H1 (cell line): ENCODE measurements around the gene ZFAND3. TPM values are rescaled to one million over a fixed set of nuclear protein-coding genes. Genes with fewer than 3 reads are reported as not detected.

Experiments
- POLR2AphosphoS5 ChIP-seq: IDR thresholded peaks from 2 replicates; pipeline ENCODE4 v1.6.1; 2011; ENCODE audit warnings: low read depth, low read length
- SIN3A ChIP-seq, 2 experiments: IDR thresholded peaks in 1 of 2; conservative IDR thresholded peaks in 1 of 2; 2 replicates each; pipeline ENCODE4 v1.6.1; 2011 to 2012; ENCODE audit warnings: low read length in 2 of 2, improper control_type of control experiment in 1 of 2, low read depth in 1 of 2, mild to moderate bottlenecking in 1 of 2
- YY1 ChIP-seq: IDR thresholded peaks from 2 replicates; pipeline ENCODE4 v1.6.1; 2011; ENCODE audit warnings: low read depth, mild to moderate bottlenecking, low read length
- polyA plus RNA-seq, 7 experiments: library from polyadenylated mRNA; depleted of rRNA in 3 of 7; stranded (reverse) in 5 of 7; unstranded in 2 of 7; fragments of >200 nt in 5 of 7; fragments of 200-250 nt in 2 of 7; gene quantifications; 1 replicate in 5 of 7; 2 replicates in 1 of 7; 4 replicates in 1 of 7; pipeline versions ENCODE4 v1.2.1 to v1.2.3, GENCODE V29; 2011 to 2013; ENCODE audit warnings: missing spikeins in 2 of 7, mixed read lengths in 2 of 7
- total RNA-seq: library from RNA; stranded (reverse); fragmentation: NEBNext Ultra II Directional; extraction: Animal tissue kit (Norgen Biotek cat#: 25700); gene quantifications from 2 replicates; pipeline ENCODE4 v1.2.1, GENCODE V29; 2021

The ZFAND3 gene
- total and polyA plus RNA-seq, 2 of the 8 experiments (the other 6 are each of a cell fraction or from before 2014, with no cell fraction given), result 13.0 to 51.3 TPM

GRCh38 chr6:38107073-38107472 lies 287.5 kb downstream of the ZFAND3 start (continued):
- TF ChIP-seq POLR2AphosphoS5 (no peak), SIN3A (conservative IDR thresholded peaks at IDR 0.05 in 1 of 2, IDR thresholded peaks at IDR 0.05 in 1 of 2; ENCODE audit: low read depth in 1 of 2, low read length in 2 of 2) (no peak), YY1 (no peak)
- TF ChIP-seq, all 59 proteins: peak for 0
